Measurements from ENCODE around the gene PIK3R1.

GRCh38 chr5:68251804-68252522 lies 36.4 kb downstream of the PIK3R1 start:
- TF ChIP-seq CTCF (IDR thresholded peaks at IDR 0.05) (no peak), POLR2A (IDR thresholded peaks at IDR 0.05) (no peak)
